ENCODE data around the gene SH3BP5.

SH3BP5 gene

GRCh38 chr3:15273227-15273626 is 59.2 kb downstream of the SH3BP5 start:
- no peak for DNase-seq (ENCODE audit: low read depth)

- DNase-seq (ENCODE audit: low read depth) = no peak
Measured at GRCh38 chr3:15272426-15273196, 59.8 kb downstream of the SH3BP5 start.

GRCh38 chr3:15271785-15272381 is 60.5 kb downstream of the SH3BP5 start:
- DNase-seq (ENCODE audit: low read depth) = peak; percentile 56

- DNase-seq (ENCODE audit: low read depth) = no peak
Measured at GRCh38 chr3:15271030-15271429, 61.4 kb downstream of the SH3BP5 start.

- peak; percentile 83 for DNase-seq (ENCODE audit: low read depth)
Measured at GRCh38 chr3:15269091-15269989, 63.0 kb downstream of the SH3BP5 start.

GRCh38 chr3:15268033-15268631 is 64.3 kb downstream of the SH3BP5 start:
- peak; percentile 77 for DNase-seq (ENCODE audit: low read depth)

- no peak for DNase-seq (ENCODE audit: low read depth)
Measured at GRCh38 chr3:15267502-15267901, 64.9 kb downstream of the SH3BP5 start.

- DNase-seq (ENCODE audit: low read depth) = no peak
Measured at GRCh38 chr3:15266510-15267376, 65.6 kb downstream of the SH3BP5 start.

GRCh38 chr3:15265655-15266509 is 66.5 kb downstream of the SH3BP5 start:
- DNase-seq (ENCODE audit: low read depth) = no peak

- no peak for DNase-seq (ENCODE audit: low read depth)
Measured at GRCh38 chr3:15264486-15264885, 67.9 kb downstream of the SH3BP5 start.

- no peak for DNase-seq (ENCODE audit: low read depth)
Measured at GRCh38 chr3:15263926-15264325, 68.5 kb downstream of the SH3BP5 start.

GRCh38 chr3:15263120-15263519 is 69.3 kb downstream of the SH3BP5 start:
- no peak for DNase-seq (ENCODE audit: low read depth)

- DNase-seq (ENCODE audit: low read depth) = no peak
Measured at GRCh38 chr3:15262021-15262420, 70.4 kb downstream of the SH3BP5 start.

- no peak for DNase-seq (ENCODE audit: low read depth)
Measured at GRCh38 chr3:15261274-15261673, 71.1 kb downstream of the SH3BP5 start.

GRCh38 chr3:15260531-15260930 is 71.9 kb downstream of the SH3BP5 start:
- DNase-seq (ENCODE audit: low read depth) = no peak

GRCh38 chr3:15258720-15259119 is 73.7 kb downstream of the SH3BP5 start:
- no peak for DNase-seq (ENCODE audit: low read depth)

GRCh38 chr3:15256861-15257341 is 75.5 kb downstream of the SH3BP5 start:
- no peak for DNase-seq (ENCODE audit: low read depth)

- DNase-seq (ENCODE audit: low read depth) = no peak
Measured at GRCh38 chr3:15255215-15255614, 77.2 kb downstream of the SH3BP5 start.

GRCh38 chr3:15253023-15253697 is 79.2 kb downstream of the SH3BP5 start:
- no peak for DNase-seq (ENCODE audit: low read depth)

- DNase-seq (ENCODE audit: low read depth) = no peak
Measured at GRCh38 chr3:15246186-15246585, 86.2 kb downstream of the SH3BP5 start.
